Measurements from ENCODE around the gene PLEKHB2.
"Not testable (repeated sequence)": the region's sequence is repeated elsewhere in the genome, so short reads cannot be mapped to it uniquely, and the experiment has no call there.

PLEKHB2 gene

GRCh38 chr2:131077182-131077846, 27.8 kb upstream of the PLEKHB2 start (continued):
- TF ChIP-seq, protein P1, sequence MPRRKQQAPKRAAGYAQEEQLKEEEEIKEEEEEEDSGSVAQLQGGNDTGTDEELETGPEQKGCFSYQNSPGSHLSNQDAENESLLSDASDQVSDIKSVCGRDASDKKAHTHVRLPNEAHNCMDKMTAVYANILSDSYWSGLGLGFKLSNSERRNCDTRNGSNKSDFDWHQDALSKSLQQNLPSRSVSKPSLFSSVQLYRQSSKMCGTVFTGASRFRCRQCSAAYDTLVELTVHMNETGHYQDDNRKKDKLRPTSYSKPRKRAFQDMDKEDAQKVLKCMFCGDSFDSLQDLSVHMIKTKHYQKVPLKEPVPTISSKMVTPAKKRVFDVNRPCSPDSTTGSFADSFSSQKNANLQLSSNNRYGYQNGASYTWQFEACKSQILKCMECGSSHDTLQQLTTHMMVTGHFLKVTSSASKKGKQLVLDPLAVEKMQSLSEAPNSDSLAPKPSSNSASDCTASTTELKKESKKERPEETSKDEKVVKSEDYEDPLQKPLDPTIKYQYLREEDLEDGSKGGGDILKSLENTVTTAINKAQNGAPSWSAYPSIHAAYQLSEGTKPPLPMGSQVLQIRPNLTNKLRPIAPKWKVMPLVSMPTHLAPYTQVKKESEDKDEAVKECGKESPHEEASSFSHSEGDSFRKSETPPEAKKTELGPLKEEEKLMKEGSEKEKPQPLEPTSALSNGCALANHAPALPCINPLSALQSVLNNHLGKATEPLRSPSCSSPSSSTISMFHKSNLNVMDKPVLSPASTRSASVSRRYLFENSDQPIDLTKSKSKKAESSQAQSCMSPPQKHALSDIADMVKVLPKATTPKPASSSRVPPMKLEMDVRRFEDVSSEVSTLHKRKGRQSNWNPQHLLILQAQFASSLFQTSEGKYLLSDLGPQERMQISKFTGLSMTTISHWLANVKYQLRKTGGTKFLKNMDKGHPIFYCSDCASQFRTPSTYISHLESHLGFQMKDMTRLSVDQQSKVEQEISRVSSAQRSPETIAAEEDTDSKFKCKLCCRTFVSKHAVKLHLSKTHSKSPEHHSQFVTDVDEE (CRISPR knock-in tag; IDR thresholded peaks at IDR 0.05): no peak

- ATAC-seq: no peak
Measured at GRCh38 chr2:131077966-131078365, 27.2 kb upstream of the PLEKHB2 start.

GRCh38 chr2:131079931-131080330, 25.2 kb upstream of the PLEKHB2 start:
- not testable (repeated sequence) for ATAC-seq

More at GRCh38 chr2:131077966-131078365, 27.2 kb upstream of the PLEKHB2 start:
- TF ChIP-seq POU6F1 (CRISPR knock-in tag; IDR thresholded peaks at IDR 0.05; ENCODE audit: borderline replicate concordance, low read depth) (no peak), ZC3H10 (CRISPR knock-in tag; IDR thresholded peaks at IDR 0.05) (no peak), BACH2 (CRISPR knock-in tag; IDR thresholded peaks at IDR 0.05; ENCODE audit: borderline replicate concordance) (no peak), ISL1 (CRISPR knock-in tag; IDR thresholded peaks at IDR 0.05) (no peak), TOX (CRISPR knock-in tag; IDR thresholded peaks at IDR 0.05; ENCODE audit: borderline replicate concordance) (no peak), PATZ1 (CRISPR knock-in tag; IDR thresholded peaks at IDR 0.05; ENCODE audit: borderline replicate concordance) (no peak), ESRRG (CRISPR knock-in tag; IDR thresholded peaks at IDR 0.05) (no peak), ZFP3 (CRISPR knock-in tag; IDR thresholded peaks at IDR 0.05) (no peak), GLIS3 (CRISPR knock-in tag; IDR thresholded peaks at IDR 0.05) (no peak), OSR1 (CRISPR knock-in tag; IDR thresholded peaks at IDR 0.05) (no peak), CSDC2 (CRISPR knock-in tag; IDR thresholded peaks at IDR 0.05) (no peak), ZNF8 (CRISPR knock-in tag; IDR thresholded peaks at IDR 0.05) (no peak), CSRNP3 (CRISPR knock-in tag; IDR thresholded peaks at IDR 0.05) (no peak), RARB (CRISPR knock-in tag; IDR thresholded peaks at IDR 0.05) (no peak), TCF4 (CRISPR knock-in tag; IDR thresholded peaks at IDR 0.05; ENCODE audit: borderline replicate concordance) (no peak), PPARA (CRISPR knock-in tag; IDR thresholded peaks at IDR 0.05; ENCODE audit: borderline replicate concordance) (no peak), ZNF565 (CRISPR knock-in tag; conservative IDR thresholded peaks at IDR 0.05; ENCODE audit: low read depth) (no peak), ZNF70 (CRISPR knock-in tag; IDR thresholded peaks at IDR 0.05) (no peak)
- TF ChIP-seq, protein P1 (CRISPR knock-in tag; IDR thresholded peaks at IDR 0.05): no peak
- TF ChIP-seq, protein P2, sequence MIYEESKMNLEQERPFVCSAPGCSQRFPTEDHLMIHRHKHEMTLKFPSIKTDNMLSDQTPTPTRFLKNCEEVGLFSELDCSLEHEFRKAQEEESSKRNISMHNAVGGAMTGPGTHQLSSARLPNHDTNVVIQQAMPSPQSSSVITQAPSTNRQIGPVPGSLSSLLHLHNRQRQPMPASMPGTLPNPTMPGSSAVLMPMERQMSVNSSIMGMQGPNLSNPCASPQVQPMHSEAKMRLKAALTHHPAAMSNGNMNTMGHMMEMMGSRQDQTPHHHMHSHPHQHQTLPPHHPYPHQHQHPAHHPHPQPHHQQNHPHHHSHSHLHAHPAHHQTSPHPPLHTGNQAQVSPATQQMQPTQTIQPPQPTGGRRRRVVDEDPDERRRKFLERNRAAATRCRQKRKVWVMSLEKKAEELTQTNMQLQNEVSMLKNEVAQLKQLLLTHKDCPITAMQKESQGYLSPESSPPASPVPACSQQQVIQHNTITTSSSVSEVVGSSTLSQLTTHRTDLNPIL (CRISPR knock-in tag; IDR thresholded peaks at IDR 0.05; ENCODE audit: low read depth): no peak

Measured in SK-N-SH treated with all-trans-retinoic acid at 6 μM for 48 hours (cell line).